ENCODE results near the gene CLIP2.

DNA sequence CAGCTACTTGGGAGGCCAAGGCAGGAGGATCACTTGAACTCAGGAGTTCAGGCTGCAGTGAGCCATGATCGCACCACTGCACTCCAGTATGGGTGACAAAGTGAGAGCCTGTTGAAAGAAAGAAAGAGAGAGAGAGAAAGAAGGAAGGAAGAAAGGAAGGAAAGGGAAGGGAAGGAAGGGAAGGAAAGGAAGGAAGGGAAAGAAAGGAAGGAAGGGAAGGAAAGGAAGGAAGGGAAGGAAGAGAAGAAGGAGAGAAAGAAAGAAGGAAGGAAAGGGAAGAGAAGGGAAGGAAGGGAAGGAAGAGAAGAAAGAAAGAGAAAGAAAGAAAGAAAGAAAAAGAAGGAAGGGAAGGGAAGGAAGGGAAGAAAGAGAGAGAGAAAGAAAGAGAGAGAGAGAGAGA lies 61.5 kb downstream of the CLIP2 start:
- TF ChIP-seq POLR2A (IDR thresholded peaks at IDR 0.05; ENCODE audit: low read depth, low read length) (no peak), POLR2AphosphoS5 (IDR thresholded peaks at IDR 0.05; ENCODE audit: low read depth, low read length) (no peak), POU2F2 (IDR thresholded peaks at IDR 0.05; ENCODE audit: low read depth, low read length) (no peak), SPI1 (IDR thresholded peaks at IDR 0.05; ENCODE audit: low read depth, low read length) (no peak)

Data from GM12891 (cell line).